ENCODE data around the gene BCLAF1. TPM values are rescaled to one million over a fixed set of nuclear protein-coding genes. Genes with fewer than 3 reads are reported as not detected.

BCLAF1 gene
- total and polyA plus RNA-seq, 2 donors (not counting 1 experiment from before 2014, with no cell fraction given), result 39.3 to 268 TPM

DNA sequence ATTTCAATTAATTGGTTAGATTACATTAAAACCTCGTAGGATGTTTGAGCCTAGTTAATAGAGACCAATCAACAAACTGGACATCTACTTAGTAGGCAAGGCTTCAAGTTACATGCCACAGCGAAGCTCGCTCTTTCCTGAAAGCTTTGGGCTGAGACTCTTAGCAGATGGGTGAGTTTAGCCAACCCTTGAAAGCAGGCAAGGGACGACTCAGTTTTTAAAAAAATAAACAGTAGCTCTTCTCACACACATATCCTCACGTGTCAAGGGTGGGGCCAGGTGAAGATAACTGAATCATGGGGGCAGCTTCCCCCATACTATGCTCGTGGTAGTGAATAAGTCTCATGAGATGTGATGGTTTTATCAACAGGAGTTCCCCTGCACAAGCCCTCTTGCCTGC, 40.3 kb downstream of the BCLAF1 start:
- Histone ChIP-seq H3K27ac (ENCODE audit: low read length in 2 of 2) (no peak overlapping the region), H3K4me1 (ENCODE audit: control insufficient read depth in 2 of 2, insufficient read depth in 2 of 2, low read length in 2 of 2) (peaks cover 15 to 16% of the 10 kb centered on the region in 2 donors), H3K27me3 (replicated peaks in 1 of 4; ENCODE audit: control extremely low read depth in 1 of 4, control insufficient read depth in 3 of 4, insufficient read depth in 4 of 4, low read length in 3 of 4) (no peaks in the 10 kb centered on the region), H4K20me1 (ENCODE audit: control insufficient read depth, insufficient read depth, low read length, poor library complexity, severe bottlenecking) (no peaks in the 10 kb centered on the region), H3K9me3 (ENCODE audit: control extremely low read depth in 1 of 3, control insufficient read depth in 2 of 3, insufficient read depth in 1 of 3, low read length in 2 of 3) (no peaks in the 10 kb centered on the region), H2AFZ (ENCODE audit: insufficient read depth, low read depth, low read length, poor library complexity, severe bottlenecking) (peak overlapping the region; percentile 93), H3K4me3 (ENCODE audit: control extremely low read depth in 1 of 5, extremely low read depth in 1 of 5, insufficient read depth in 1 of 5, low read depth in 2 of 5, low read length in 4 of 5) (peak overlapping the region; percentile 49 to 91 (median 83)), H3K9ac (ENCODE audit: low read length) (peak overlapping the region; percentile 81), H3K36me3 (replicated peaks in 1 of 2; ENCODE audit: control extremely low read depth in 1 of 2, control insufficient read depth in 1 of 2, extremely low read depth in 1 of 2, insufficient read depth in 2 of 2, low read length in 1 of 2) (no peaks in the 10 kb centered on the region), H3K79me2 (ENCODE audit: control insufficient read depth, insufficient read depth, low read length) (no peaks in the 10 kb centered on the region), H3K4me2 (replicated peaks; ENCODE audit: low read depth, low read length, poor library complexity, severe bottlenecking) (peak overlapping the region; percentile 92)
- H3K27ac Mint-ChIP-seq, result peak overlapping the region; percentile 81
- ChIA-PET CTCF (interaction anchor here (1.6 to 2.8 kb wide), 2 partner anchors 23 to 40 kb away, joined by 8 to 18 read pairs; partner anchors contain the start of gene BCLAF1), POLR2A (interaction anchor here (2.0 to 2.1 kb wide), 2 partner anchors 40 to 751 kb away, joined by 7 to 27 read pairs; partner anchors contain the start of genes AHI1 and BCLAF1)
- no peak for DNase-seq
- TF ChIP-seq, protein P1, sequence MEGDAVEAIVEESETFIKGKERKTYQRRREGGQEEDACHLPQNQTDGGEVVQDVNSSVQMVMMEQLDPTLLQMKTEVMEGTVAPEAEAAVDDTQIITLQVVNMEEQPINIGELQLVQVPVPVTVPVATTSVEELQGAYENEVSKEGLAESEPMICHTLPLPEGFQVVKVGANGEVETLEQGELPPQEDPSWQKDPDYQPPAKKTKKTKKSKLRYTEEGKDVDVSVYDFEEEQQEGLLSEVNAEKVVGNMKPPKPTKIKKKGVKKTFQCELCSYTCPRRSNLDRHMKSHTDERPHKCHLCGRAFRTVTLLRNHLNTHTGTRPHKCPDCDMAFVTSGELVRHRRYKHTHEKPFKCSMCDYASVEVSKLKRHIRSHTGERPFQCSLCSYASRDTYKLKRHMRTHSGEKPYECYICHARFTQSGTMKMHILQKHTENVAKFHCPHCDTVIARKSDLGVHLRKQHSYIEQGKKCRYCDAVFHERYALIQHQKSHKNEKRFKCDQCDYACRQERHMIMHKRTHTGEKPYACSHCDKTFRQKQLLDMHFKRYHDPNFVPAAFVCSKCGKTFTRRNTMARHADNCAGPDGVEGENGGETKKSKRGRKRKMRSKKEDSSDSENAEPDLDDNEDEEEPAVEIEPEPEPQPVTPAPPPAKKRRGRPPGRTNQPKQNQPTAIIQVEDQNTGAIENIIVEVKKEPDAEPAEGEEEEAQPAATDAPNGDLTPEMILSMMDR (IDR thresholded peaks at IDR 0.05), result no peak
- no peak for TF ChIP-seq EZH2 (IDR thresholded peaks at IDR 0.05; ENCODE audit: borderline replicate concordance, insufficient read depth, low read depth, low read length, poor library complexity, severe bottlenecking)
- intact Hi-C loops (cut with micrococcal nuclease), result no loop called here
- peaks cover 33% of the 10 kb centered on the region for H3K4me1 Mint-ChIP-seq
- no peak for ATAC-seq (ENCODE audit: low read depth)
- H3K9me3 Mint-ChIP-seq (ENCODE audit: insufficient read depth), result no peaks in the 10 kb centered on the region
- WGBS (ENCODE audit: insufficient coverage), result 100% methylated on average over 2 of the region's 6 CpGs
- peak overlapping the region; percentile 93 for H3K4me3 Mint-ChIP-seq
- no peaks in the 10 kb centered on the region for H3K27me3 Mint-ChIP-seq

DNA sequence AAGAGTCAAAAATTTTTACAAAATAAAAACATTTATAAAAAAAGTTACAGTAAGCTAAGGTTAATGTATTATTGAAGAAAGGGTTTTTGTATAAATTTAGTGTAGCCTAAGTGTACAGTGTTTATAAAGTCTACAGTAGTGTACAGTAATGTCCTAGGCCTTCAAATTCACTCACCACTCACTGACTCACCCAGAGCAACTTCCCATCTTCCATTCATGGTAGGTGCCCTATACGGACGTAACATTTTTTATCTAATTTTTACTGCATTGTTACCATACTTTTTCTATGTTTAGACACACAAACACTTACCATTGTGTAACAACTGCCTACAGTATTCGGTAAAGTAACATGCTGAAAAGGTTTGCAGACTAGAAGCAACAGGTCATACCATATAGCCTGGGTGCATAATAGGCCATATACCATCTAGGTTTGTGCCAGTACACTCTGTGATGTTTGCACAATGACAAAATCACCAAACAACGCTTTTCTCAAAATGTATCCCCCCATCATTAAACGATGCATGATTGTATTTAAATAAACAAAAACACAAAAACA, 45.5 kb downstream of the BCLAF1 start:
- CTCF ChIA-PET, result interaction anchor here (1.3 to 1.8 kb wide), 2 partner anchors 18 to 46 kb away, joined by 3 to 8 read pairs; no protein-coding TSS in a partner anchor
- intact Hi-C loops (cut with micrococcal nuclease), result no loop called here
- H3K27me3 ChIP-seq (replicated peaks in 1 of 4; ENCODE audit: control extremely low read depth in 1 of 4, control insufficient read depth in 3 of 4, insufficient read depth in 4 of 4, low read length in 3 of 4), result no peaks in the 10 kb centered on the region
- H3K9ac ChIP-seq (ENCODE audit: low read length), result no peak overlapping the region
- no peaks in the 10 kb centered on the region for H3K79me2 ChIP-seq (ENCODE audit: control insufficient read depth, insufficient read depth, low read length)
- no peak overlapping the region for H3K27ac Mint-ChIP-seq
- peaks cover 5% of the 10 kb centered on the region for H3K4me1 Mint-ChIP-seq
- no peaks in the 10 kb centered on the region for H4K20me1 ChIP-seq (ENCODE audit: control insufficient read depth, insufficient read depth, low read length, poor library complexity, severe bottlenecking)
- no peak overlapping the region for H2AFZ ChIP-seq (ENCODE audit: insufficient read depth, low read depth, low read length, poor library complexity, severe bottlenecking)
- ATAC-seq (ENCODE audit: low read depth), result no peak
- H3K4me3 Mint-ChIP-seq, result no peak overlapping the region
- no peaks in the 10 kb centered on the region for H3K9me3 ChIP-seq (ENCODE audit: control extremely low read depth in 1 of 3, control insufficient read depth in 2 of 3, insufficient read depth in 1 of 3, low read length in 2 of 3)
- H3K27ac ChIP-seq (ENCODE audit: low read length in 2 of 2), result no peak overlapping the region
- H3K27me3 Mint-ChIP-seq, result no peaks in the 10 kb centered on the region
- no peak for DNase-seq
- POLR2A ChIA-PET, result no interaction called here
- H3K4me1 ChIP-seq (ENCODE audit: control insufficient read depth in 2 of 2, insufficient read depth in 2 of 2, low read length in 2 of 2), result peaks cover 0 to under 1% of the 10 kb centered on the region in 2 donors
- H3K4me2 ChIP-seq (replicated peaks; ENCODE audit: low read depth, low read length, poor library complexity, severe bottlenecking), result no peak overlapping the region
- H3K36me3 ChIP-seq (replicated peaks in 1 of 2; ENCODE audit: control extremely low read depth in 1 of 2, control insufficient read depth in 1 of 2, extremely low read depth in 1 of 2, insufficient read depth in 2 of 2, low read length in 1 of 2), result no peaks in the 10 kb centered on the region
- WGBS (ENCODE audit: insufficient coverage), result 100% methylated on average over 3 of the region's 5 CpGs
- no peak overlapping the region for H3K4me3 ChIP-seq (ENCODE audit: control extremely low read depth in 1 of 5, extremely low read depth in 1 of 5, insufficient read depth in 1 of 5, low read depth in 2 of 5, low read length in 4 of 5)
- TF ChIP-seq, protein P1 (IDR thresholded peaks at IDR 0.05), result no peak
- no peak for TF ChIP-seq EZH2 (IDR thresholded peaks at IDR 0.05; ENCODE audit: borderline replicate concordance, insufficient read depth, low read depth, low read length, poor library complexity, severe bottlenecking)
- H3K9me3 Mint-ChIP-seq (ENCODE audit: insufficient read depth), result no peaks in the 10 kb centered on the region
